K562 (cell line): ENCODE results near the gene VPS45. TPM values are rescaled to one million over a fixed set of nuclear protein-coding genes. Genes with fewer than 3 reads are reported as not detected.

ENCODE experiments used
- ATAC-seq: fragments of 200-7000 bp; cut with Tn5 transposase; 3 replicates; pipeline ENCODE4 v1.9.1; 2020; ENCODE audit warnings: moderate library complexity
- BruUV-seq: library from RNA; stranded (reverse); fragments of 400-500 nt; replicated peaks from 2 replicates; lab custom pipeline; 2021; lab: Mats Ljungman, UMichigan
- CTCF ChIA-PET: fragments of 300-600 bp; formaldehyde crosslinking; extraction: SDS; loops from one replicate; lab custom pipeline; 2021; ENCODE audit warnings: low intra/inter-chr PET ratio; lab: Yijun Ruan, JAX
- POLR2A ChIA-PET: fragments of 300-600, 350-650 bp; sonication (Branson Sonifier 250); formaldehyde crosslinking; extraction: SDS; loops from one replicate; lab custom pipeline; 2021; ENCODE audit warnings: antibody characterized with exemption, inconsistent platforms; lab: Yijun Ruan, JAX
- DNase-seq, 4 experiments: peaks; one replicate each; pipeline versions ENCODE4 v3.0.0 to v3.0.0-alpha.2; 2011 to 2018; ENCODE audit warnings: low spot score in 3 of 4, mixed read lengths in 3 of 4; ENCODE audit errors: extremely low read depth in 1 of 4
- FAIRE-seq: peaks from 2 replicates; lab custom pipeline; 2011; peaks lifted over from hg19 to GRCh38; lab: Jason Lieb, UNC
- H2AFZ ChIP-seq: 2 replicates; pipeline ENCODE4 v1.6.0; 2011; ENCODE audit warnings: low read depth, low read length, control low read depth, inconsistent platforms
- H3K27ac ChIP-seq: fragments of 200-600 bp; 3 replicates; pipeline ENCODE4 v1.8.0; 2011; ENCODE audit warnings: low read depth, mild to moderate bottlenecking, control low read depth, inconsistent platforms, low read length, moderate library complexity, mixed read lengths; ENCODE audit errors: extremely low read depth
- H3K27me3 ChIP-seq, 2 experiments: fragments of 300-600 bp in 1 of 2; 2 replicates in 1 of 2; 3 replicates in 1 of 2; pipeline versions ENCODE4 v1.6.0 to v1.8.0; 2011; ENCODE audit warnings: inconsistent platforms in 2 of 2, low read length in 2 of 2, mild to moderate bottlenecking in 1 of 2, mixed read lengths in 1 of 2, moderate library complexity in 1 of 2; ENCODE audit not compliant: control insufficient read depth in 2 of 2, insufficient read depth in 2 of 2
- H3K36me3 ChIP-seq: fragments of 300-600 bp; 3 replicates; pipeline ENCODE4 v1.8.0; 2011; ENCODE audit warnings: mild to moderate bottlenecking, low read length, inconsistent platforms; ENCODE audit not compliant: control insufficient read depth, insufficient read depth
- H3K4me1 ChIP-seq, 2 experiments: fragments of 200-600 bp in 1 of 2; replicated peaks in 1 of 2; 2 replicates in 1 of 2; 3 replicates in 1 of 2; pipeline versions ENCODE4 v1.5.1 to v1.8.0; 2011; ENCODE audit warnings: inconsistent platforms in 2 of 2, low read length in 2 of 2, mild to moderate bottlenecking in 1 of 2, mixed read lengths in 1 of 2, moderate library complexity in 1 of 2; ENCODE audit not compliant: control insufficient read depth in 2 of 2, insufficient read depth in 2 of 2
- H3K4me2 ChIP-seq: 2 replicates; pipeline ENCODE4 v1.6.1; 2011; ENCODE audit warnings: low read length, control low read depth, inconsistent platforms, mixed read lengths; ENCODE audit not compliant: insufficient read depth
- H3K4me3 ChIP-seq: fragments of 200-600 bp; sonication (generic), shearing (Covaris generic); 2 replicates; pipeline ENCODE4 v1.5.1; 2016; ENCODE audit warnings: control low read depth, inconsistent platforms
- H3K79me2 ChIP-seq: fragments of 200-600 bp; 3 replicates; pipeline ENCODE4 v1.8.0; 2011; ENCODE audit warnings: low read length, inconsistent platforms; ENCODE audit not compliant: control insufficient read depth, insufficient read depth
- H3K9ac ChIP-seq, 2 experiments: 2 replicates each; pipeline versions ENCODE4 v1.6.0 to v1.6.1; 2011; ENCODE audit warnings: low read depth in 2 of 2, low read length in 2 of 2, control low read depth in 1 of 2, inconsistent platforms in 1 of 2, mild to moderate bottlenecking in 1 of 2, mixed read lengths in 1 of 2; ENCODE audit not compliant: insufficient read depth in 1 of 2
- H3K9me1 ChIP-seq: one replicate; pipeline ENCODE4 v1.6.0; 2011; ENCODE audit warnings: inconsistent platforms, mild to moderate bottlenecking, low read length, moderate library complexity; ENCODE audit not compliant: control insufficient read depth, insufficient read depth
- H3K9me3 ChIP-seq: replicated peaks from 2 replicates; pipeline ENCODE4 v1.5.1; 2011; ENCODE audit warnings: low read depth, low read length, inconsistent platforms; ENCODE audit not compliant: control insufficient read depth, insufficient read depth
- H4K20me1 ChIP-seq: replicated peaks from 2 replicates; pipeline ENCODE4 v1.6.1; 2011; ENCODE audit warnings: low read length, inconsistent platforms, mixed read lengths; ENCODE audit not compliant: control insufficient read depth, insufficient read depth
- DMBX1 ChIP-seq: fragments of 250-450 bp; sonication (Bioruptor Pico); IDR thresholded peaks from 2 replicates; pipeline ENCODE4 v1.8.0; 2022; ENCODE audit warnings: inconsistent platforms, mild to moderate bottlenecking, moderate library complexity, borderline replicate concordance
- NFATC3 ChIP-seq: fragments of 450-650 bp; IDR thresholded peaks from 2 replicates; pipeline ENCODE4 v1.6.1; 2017; ENCODE audit warnings: mild to moderate bottlenecking
- NFIC ChIP-seq: fragments of 450-650 bp; IDR thresholded peaks from 2 replicates; pipeline ENCODE4 v1.6.1; 2017; ENCODE audit warnings: mild to moderate bottlenecking, inconsistent platforms
- ZNF830 ChIP-seq: fragments of 250-450 bp; sonication (Bioruptor Pico); IDR thresholded peaks from 2 replicates; pipeline ENCODE4 v1.5.0; 2021; ENCODE audit warnings: mild to moderate bottlenecking
- WGBS: fragments of 100-300 bp; shearing (Covaris generic); methylation state at CpG from one replicate; pipeline ENCODE4 v1.1.6; 2016; ENCODE audit warnings: low coverage, mixed read lengths; ENCODE audit not compliant: insufficient coverage; ENCODE audit errors: missing lambda C conversion rate; 5-methylcytosine and 5-hydroxymethylcytosine counted together
- in situ Hi-C: fragments of 300-500 bp; cut with MboI; formaldehyde crosslinking; loops from 4 replicates; pipeline ENCODE4 v1.15.0; 2018; ENCODE audit warnings: inconsistent platforms, mixed read lengths
- intact Hi-C: fragments of 100-400 bp; cut with micrococcal nuclease; formaldehyde crosslinking; loops from 2 replicates; pipeline ENCODE4 v1.14.2; 2022
- polyA plus RNA-seq, 8 experiments: library from polyadenylated mRNA; depleted of rRNA in 4 of 8; stranded (reverse) in 5 of 8; unstranded in 3 of 8; fragments of >200 nt; fragmentation: Nextera tagmentation in 2 of 8; fragmentation: Illumina TruSeq in 1 of 8; extraction: Ambion mirVana in 2 of 8; extraction: Trizol in 1 of 8; gene quantifications; 2 replicates each; pipeline versions ENCODE4 v1.2.1 to v1.2.3, GENCODE V29; 2011 to 2014; ENCODE audit warnings: inconsistent platforms in 1 of 8, missing spikeins in 1 of 8
- total RNA-seq, 7 experiments: library from RNA; depleted of rRNA in 6 of 7; stranded (reverse); fragments of >200 nt in 6 of 7; fragmentation: Illumina TruSeq in 2 of 7; extraction: Trizol in 2 of 7; gene quantifications; 2 replicates each; pipeline versions ENCODE4 v1.2.1 to v1.2.3, GENCODE V29; 2011 to 2021; ENCODE audit warnings: low replicate concordance in 1 of 7
- TF ChIP-seq, protein P1 (sequence below): fragments of 450-650 bp; formaldehyde crosslinking; IDR thresholded peaks from 2 replicates; pipeline ENCODE4 v1.4.0; 2020; ENCODE audit warnings: mild to moderate bottlenecking, mixed read lengths
- TF ChIP-seq, protein P2 (sequence below): fragments of 250-450 bp; sonication (Bioruptor Pico); IDR thresholded peaks from 2 replicates; pipeline ENCODE4 v1.4.0; 2020; ENCODE audit warnings: mild to moderate bottlenecking, moderate library complexity
- TF ChIP-seq, protein P3 (sequence below), 2 experiments: IDR thresholded peaks; 2 replicates each; pipeline ENCODE4 v1.6.1; 2012; ENCODE audit warnings: improper control_type of control experiment in 2 of 2, low read depth in 2 of 2, low read length in 2 of 2, borderline replicate concordance in 1 of 2
- TF ChIP-seq, protein P4 (sequence below): sonication (generic); formaldehyde crosslinking; IDR thresholded peaks from 2 replicates; pipeline ENCODE4 v1.8.1; 2022; ENCODE audit warnings: missing genetic modification reagents

Gene VPS45
- total and polyA plus RNA-seq, 9 of the 15 experiments (the other 6 are each of a cell fraction or from before 2014, with no cell fraction given), result 17.9 to 48.2 (median 34.4) TPM

DNA sequence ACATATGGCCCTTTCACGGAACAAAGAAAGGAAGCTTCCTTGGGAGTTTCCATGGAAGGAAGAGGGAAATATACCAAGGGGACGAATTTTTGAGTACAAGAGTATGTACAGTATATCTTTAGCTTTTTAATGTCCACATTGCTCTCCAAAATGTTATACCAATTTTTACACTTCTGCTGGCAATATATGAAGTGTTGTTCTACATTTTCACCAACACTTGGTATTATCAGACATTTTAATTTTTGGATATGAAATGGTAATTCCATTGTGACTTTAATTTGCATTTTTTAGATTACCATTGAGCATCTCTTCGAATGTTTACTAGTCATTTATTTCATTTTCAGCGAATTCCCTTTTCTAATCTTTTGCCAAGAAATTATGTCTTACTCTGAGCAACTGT lies 5.5 kb upstream of the VPS45 start:
- Histone ChIP-seq H3K9me1 (no peaks in the 10 kb centered on the region), H4K20me1 (no peaks in the 10 kb centered on the region), H3K27me3 (no peaks in the 10 kb centered on the region), H3K4me2 (no peak overlapping the region), H3K4me3 (no peak overlapping the region), H2AFZ (no peak overlapping the region), H3K79me2 (peaks cover 14% of the 10 kb centered on the region), H3K9ac (no peak overlapping the region), H3K36me3 (no peaks in the 10 kb centered on the region), H3K27ac (no peak overlapping the region), H3K9me3 (no peaks in the 10 kb centered on the region), H3K4me1 (peaks cover 4 to 11% of the 10 kb centered on the region in 2 experiments; a peak in 3 of 5 replicates)
- intact Hi-C loops (no loop called here), in situ Hi-C loops (no loop called here)
- CTCF ChIA-PET, result no interaction called here
- 47% methylated on average over 4 of the region's 4 CpGs for WGBS
- no TSS peak for BruUV-seq
- ATAC-seq (no peak), FAIRE-seq (no peak), DNase-seq (no peak)
- POLR2A ChIA-PET, result interaction anchor here (0.6 kb wide), 1 partner anchor 134 kb away, joined by 3 read pairs; no protein-coding TSS in a partner anchor
- TF ChIP-seq DMBX1 (CRISPR knock-in tag) (no peak), ZNF830 (CRISPR knock-in tag) (no peak), NFATC3 (no peak), NFIC (no peak)
- TF ChIP-seq, protein P1, sequence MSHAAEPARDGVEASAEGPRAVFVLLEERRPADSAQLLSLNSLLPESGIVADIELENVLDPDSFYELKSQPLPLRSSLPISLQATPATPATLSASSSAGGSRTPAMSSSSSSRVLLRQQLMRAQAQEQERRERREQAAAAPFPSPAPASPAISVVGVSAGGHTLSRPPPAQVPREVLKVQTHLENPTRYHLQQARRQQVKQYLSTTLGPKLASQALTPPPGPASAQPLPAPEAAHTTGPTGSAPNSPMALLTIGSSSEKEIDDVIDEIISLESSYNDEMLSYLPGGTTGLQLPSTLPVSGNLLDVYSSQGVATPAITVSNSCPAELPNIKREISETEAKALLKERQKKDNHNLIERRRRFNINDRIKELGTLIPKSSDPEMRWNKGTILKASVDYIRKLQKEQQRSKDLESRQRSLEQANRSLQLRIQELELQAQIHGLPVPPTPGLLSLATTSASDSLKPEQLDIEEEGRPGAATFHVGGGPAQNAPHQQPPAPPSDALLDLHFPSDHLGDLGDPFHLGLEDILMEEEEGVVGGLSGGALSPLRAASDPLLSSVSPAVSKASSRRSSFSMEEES, result no peak
- TF ChIP-seq, protein P2, sequence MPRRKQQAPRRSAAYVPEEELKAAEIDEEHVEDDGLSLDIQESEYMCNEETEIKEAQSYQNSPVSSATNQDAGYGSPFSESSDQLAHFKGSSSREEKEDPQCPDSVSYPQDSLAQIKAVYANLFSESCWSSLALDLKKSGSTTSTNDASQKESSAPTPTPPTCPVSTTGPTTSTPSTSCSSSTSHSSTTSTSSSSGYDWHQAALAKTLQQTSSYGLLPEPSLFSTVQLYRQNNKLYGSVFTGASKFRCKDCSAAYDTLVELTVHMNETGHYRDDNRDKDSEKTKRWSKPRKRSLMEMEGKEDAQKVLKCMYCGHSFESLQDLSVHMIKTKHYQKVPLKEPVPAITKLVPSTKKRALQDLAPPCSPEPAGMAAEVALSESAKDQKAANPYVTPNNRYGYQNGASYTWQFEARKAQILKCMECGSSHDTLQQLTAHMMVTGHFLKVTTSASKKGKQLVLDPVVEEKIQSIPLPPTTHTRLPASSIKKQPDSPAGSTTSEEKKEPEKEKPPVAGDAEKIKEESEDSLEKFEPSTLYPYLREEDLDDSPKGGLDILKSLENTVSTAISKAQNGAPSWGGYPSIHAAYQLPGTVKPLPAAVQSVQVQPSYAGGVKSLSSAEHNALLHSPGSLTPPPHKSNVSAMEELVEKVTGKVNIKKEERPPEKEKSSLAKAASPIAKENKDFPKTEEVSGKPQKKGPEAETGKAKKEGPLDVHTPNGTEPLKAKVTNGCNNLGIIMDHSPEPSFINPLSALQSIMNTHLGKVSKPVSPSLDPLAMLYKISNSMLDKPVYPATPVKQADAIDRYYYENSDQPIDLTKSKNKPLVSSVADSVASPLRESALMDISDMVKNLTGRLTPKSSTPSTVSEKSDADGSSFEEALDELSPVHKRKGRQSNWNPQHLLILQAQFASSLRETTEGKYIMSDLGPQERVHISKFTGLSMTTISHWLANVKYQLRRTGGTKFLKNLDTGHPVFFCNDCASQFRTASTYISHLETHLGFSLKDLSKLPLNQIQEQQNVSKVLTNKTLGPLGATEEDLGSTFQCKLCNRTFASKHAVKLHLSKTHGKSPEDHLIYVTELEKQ, result no peak
- TF ChIP-seq, protein P3, sequence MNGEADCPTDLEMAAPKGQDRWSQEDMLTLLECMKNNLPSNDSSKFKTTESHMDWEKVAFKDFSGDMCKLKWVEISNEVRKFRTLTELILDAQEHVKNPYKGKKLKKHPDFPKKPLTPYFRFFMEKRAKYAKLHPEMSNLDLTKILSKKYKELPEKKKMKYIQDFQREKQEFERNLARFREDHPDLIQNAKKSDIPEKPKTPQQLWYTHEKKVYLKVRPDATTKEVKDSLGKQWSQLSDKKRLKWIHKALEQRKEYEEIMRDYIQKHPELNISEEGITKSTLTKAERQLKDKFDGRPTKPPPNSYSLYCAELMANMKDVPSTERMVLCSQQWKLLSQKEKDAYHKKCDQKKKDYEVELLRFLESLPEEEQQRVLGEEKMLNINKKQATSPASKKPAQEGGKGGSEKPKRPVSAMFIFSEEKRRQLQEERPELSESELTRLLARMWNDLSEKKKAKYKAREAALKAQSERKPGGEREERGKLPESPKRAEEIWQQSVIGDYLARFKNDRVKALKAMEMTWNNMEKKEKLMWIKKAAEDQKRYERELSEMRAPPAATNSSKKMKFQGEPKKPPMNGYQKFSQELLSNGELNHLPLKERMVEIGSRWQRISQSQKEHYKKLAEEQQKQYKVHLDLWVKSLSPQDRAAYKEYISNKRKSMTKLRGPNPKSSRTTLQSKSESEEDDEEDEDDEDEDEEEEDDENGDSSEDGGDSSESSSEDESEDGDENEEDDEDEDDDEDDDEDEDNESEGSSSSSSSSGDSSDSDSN (IDR thresholded peaks at IDR 0.05; ENCODE audit: borderline replicate concordance in 1 of 2, low read depth in 2 of 2, low read length in 2 of 2), result no peak
- TF ChIP-seq, protein P4, sequence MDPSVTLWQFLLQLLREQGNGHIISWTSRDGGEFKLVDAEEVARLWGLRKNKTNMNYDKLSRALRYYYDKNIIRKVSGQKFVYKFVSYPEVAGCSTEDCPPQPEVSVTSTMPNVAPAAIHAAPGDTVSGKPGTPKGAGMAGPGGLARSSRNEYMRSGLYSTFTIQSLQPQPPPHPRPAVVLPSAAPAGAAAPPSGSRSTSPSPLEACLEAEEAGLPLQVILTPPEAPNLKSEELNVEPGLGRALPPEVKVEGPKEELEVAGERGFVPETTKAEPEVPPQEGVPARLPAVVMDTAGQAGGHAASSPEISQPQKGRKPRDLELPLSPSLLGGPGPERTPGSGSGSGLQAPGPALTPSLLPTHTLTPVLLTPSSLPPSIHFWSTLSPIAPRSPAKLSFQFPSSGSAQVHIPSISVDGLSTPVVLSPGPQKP, result no peak
